ENCODE measurements around the gene CAPN10.
"Not testable (repeated sequence)": the region's sequence is repeated elsewhere in the genome, so short reads cannot be mapped to it uniquely, and the experiment has no call there.

The CAPN10 gene, protein sequence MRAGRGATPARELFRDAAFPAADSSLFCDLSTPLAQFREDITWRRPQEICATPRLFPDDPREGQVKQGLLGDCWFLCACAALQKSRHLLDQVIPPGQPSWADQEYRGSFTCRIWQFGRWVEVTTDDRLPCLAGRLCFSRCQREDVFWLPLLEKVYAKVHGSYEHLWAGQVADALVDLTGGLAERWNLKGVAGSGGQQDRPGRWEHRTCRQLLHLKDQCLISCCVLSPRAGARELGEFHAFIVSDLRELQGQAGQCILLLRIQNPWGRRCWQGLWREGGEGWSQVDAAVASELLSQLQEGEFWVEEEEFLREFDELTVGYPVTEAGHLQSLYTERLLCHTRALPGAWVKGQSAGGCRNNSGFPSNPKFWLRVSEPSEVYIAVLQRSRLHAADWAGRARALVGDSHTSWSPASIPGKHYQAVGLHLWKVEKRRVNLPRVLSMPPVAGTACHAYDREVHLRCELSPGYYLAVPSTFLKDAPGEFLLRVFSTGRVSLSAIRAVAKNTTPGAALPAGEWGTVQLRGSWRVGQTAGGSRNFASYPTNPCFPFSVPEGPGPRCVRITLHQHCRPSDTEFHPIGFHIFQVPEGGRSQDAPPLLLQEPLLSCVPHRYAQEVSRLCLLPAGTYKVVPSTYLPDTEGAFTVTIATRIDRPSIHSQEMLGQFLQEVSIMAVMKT

DNA sequence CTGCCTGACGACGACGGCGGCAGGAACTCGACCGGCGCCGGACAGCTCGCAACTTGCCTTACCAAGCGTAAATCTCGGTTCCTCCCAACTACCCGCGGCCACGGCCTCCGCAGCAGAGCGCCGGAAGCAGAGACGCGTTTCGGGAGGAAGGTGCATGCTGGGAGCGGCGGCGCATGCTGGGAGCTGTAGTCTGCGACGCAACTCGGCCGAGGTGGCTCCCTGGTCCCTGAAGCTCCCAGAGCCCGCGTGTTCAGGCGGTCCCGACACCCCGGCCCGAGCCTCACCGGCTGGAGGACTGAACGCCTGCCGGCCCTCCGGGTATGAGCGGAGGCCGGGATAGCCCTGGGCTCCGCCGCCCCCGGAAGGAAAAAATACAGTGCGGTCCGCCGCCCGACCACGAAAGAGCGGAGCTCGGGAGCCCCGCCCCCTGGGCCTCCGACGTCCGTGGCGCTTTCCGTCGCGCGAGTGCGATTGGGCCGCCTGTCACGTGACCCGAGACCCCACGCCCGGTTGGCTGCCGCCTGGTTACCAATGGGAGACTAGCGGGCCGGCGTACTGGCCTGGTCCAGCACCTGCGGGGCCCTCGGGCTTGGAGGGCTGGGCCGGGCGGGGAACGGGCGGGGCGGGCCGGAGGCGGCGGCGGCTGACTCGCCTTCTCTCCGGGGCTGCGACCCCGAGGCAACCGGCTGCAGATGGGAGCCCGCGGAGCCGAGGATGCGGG, at the start of gene CAPN10:
CAPN10 (plus strand) TSS at position 537 of the 721 bp plus-strand sequence; CDS start at position 715, 178 bp downstream.
- Mint-ChIP-seq H3K27me3 (no peaks in the 10 kb centered on the region), H3K4me1 (peaks cover 52% of the 10 kb centered on the region), H3K9me3 (peaks cover 2% of the 10 kb centered on the region), H3K4me3 (peak within 1 kb of the TSS; percentile 96), H3K27ac (peak within 1 kb of the TSS; percentile 96), H3K36me3 (peaks cover 14% of the 10 kb centered on the region)
- peak; percentile 98 for DNase-seq
- CTCF ChIA-PET = interaction anchor here (0.6 to 11.3 kb wide), 8 partner anchors 14 to 254 kb away, joined by 3 to 100 read pairs (median 8); partner anchors contain the start of genes DUSP28 and RNPEPL1

DNA sequence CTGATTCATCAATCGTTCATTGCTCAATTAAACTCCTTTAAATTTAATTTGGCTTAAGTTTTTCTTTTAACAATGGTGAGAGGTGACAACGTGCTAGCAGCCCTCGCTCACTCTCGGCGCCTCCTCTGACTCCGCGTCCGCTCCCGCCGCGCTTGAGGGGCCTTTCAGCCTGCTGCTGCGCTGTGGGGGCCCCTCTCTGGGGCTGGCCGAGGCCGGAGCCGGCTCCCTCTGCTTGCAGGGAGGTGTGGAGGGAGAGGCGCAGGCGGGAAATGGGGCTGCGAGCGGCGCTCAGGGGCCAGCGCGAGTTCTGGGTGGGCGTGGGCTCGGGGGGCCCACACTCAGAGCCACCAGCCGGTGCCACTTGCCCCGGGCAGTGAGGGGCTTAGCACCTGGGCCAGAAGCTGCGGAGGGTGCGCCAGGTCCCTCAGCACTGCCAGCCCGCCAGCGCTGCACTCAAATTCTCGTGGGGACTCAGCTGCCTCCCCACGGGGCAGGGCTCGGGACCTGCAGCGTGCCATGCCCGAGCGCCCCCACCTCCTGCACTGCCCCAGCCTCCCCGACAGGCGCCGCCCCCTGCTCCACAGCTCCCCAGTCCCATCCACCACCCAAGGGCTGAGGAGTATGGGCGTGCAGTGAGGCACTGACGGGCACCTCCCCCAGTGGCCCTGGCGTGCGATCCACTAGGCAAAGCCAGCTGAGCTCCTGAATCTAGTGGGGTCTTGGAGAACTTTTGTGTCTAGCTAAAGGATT, 48.3 kb upstream of the CAPN10 start:
- Mint-ChIP-seq H3K27ac (no peak overlapping the region), H3K4me1 (no peaks in the 10 kb centered on the region), H3K9me3 (peaks cover 8% of the 10 kb centered on the region), H3K36me3 (peaks cover 61% of the 10 kb centered on the region), H3K4me3 (no peak overlapping the region), H3K27me3 (no peaks in the 10 kb centered on the region)
- CTCF ChIA-PET = no interaction called here
- DNase-seq = no peak

DNA sequence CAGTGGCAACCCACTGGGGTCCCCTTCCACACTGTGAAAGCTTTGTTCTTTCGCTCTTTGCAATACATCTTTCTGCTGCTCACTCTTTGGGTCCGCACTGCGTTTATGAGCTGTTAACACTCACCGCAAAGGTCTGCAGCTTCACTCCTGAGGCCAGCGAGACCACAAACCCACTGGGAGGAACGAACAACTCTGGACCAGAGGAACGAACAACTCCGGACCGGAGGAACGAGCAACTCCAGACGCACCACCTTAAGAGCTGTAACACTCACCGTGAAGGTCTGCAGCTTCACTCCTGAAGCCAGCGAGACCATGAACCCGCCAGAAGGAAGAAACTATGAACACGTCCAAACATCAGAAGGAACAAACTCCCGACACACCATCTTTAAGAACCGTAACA, 47.4 kb upstream of the CAPN10 start:
- H3K9me3 Mint-ChIP-seq, H3K27ac Mint-ChIP-seq, H3K4me3 Mint-ChIP-seq, DNase-seq, H3K4me1 Mint-ChIP-seq, CTCF ChIA-PET, H3K27me3 Mint-ChIP-seq: not testable (repeated sequence)
- peaks cover 57% of the 10 kb centered on the region for H3K36me3 Mint-ChIP-seq

DNA sequence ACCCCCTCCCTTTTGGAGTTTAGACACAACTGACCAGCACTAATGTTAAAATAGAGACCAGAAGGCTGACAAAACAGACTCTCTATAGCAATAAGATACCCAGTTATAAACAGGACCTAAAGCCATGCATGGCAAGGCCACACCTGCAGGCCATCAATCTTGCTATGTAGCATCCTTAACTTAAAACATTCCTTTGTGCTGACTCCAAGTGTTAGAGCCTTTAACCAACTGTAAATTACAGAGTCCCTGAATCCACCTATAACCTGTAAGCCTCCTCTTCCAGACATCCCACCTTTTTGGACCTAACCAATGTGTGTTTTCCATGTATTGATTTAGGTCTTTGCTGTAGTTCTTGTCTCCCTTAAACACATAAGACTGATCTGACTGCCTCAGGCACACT, 46.6 kb upstream of the CAPN10 start:
- no peak overlapping the region for H3K4me3 Mint-ChIP-seq
- peaks cover 54% of the 10 kb centered on the region for H3K36me3 Mint-ChIP-seq
- no peak overlapping the region for H3K27ac Mint-ChIP-seq
- CTCF ChIA-PET = no interaction called here
- peaks cover 4% of the 10 kb centered on the region for H3K9me3 Mint-ChIP-seq
- no peak for DNase-seq
- H3K4me1 Mint-ChIP-seq = no peaks in the 10 kb centered on the region
- H3K27me3 Mint-ChIP-seq = no peaks in the 10 kb centered on the region

DNA sequence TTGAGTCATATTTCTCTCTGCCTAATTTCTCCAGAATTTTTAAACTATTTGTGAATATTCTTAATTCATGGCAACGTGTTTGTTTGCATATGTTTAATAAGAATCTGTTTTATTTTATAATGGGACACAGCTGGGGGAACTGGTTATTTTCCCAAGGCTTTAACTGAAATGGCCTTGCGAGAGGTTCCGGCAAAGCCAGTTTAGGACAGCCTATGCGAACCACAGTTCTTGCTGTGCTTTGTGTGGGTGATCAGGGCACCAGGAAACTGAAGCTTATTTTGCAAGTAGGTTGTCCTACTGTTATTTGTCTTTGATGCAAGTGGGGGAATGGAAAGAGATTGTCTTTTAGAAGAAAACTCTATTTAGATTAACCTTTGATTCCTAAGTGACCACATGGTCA, 35.2 kb upstream of the CAPN10 start:
- H3K4me3 Mint-ChIP-seq = no peak overlapping the region

DNA sequence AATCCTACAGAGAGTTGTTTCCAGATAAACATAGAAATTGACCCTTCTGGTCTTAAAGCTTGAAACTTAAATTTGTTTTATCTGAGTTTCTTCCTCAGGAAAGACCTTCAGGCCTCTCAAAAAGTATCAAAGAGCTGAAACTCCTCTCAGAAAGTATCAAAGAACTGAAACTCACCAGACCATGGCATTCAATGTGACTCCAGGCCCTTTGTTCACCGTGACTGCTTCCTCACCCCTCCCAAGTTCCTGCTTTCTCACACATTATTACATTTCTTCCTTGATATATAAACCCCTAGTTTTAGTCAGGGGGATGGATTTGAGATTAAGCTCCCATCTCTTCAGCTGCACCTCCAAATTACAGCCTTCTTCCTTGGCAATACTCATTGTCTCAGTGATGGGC, 34.7 kb upstream of the CAPN10 start:
- peaks cover 14% of the 10 kb centered on the region for H3K9me3 Mint-ChIP-seq
- CTCF ChIA-PET = interaction anchor here (1.3 to 1.4 kb wide), 2 partner anchors 13 to 38 kb away, joined by 3 to 6 read pairs; no protein-coding TSS in a partner anchor
- no peak for DNase-seq
- H3K36me3 Mint-ChIP-seq = peaks cover 48% of the 10 kb centered on the region
- H3K27me3 Mint-ChIP-seq = no peaks in the 10 kb centered on the region
- peak overlapping the region; percentile 67 for H3K27ac Mint-ChIP-seq
- peaks cover 10% of the 10 kb centered on the region for H3K4me1 Mint-ChIP-seq
- no peak overlapping the region for H3K4me3 Mint-ChIP-seq

More for the DNA sequence above, 35.2 kb upstream of the CAPN10 start:
- Mint-ChIP-seq H3K9me3 (peaks cover 14% of the 10 kb centered on the region), H3K4me1 (peaks cover 5% of the 10 kb centered on the region), H3K27me3 (no peaks in the 10 kb centered on the region), H3K27ac (no peak overlapping the region), H3K36me3 (peaks cover 45% of the 10 kb centered on the region)
- CTCF ChIA-PET = interaction anchor here (1.3 to 1.4 kb wide), 2 partner anchors 14 to 37 kb away, joined by 3 to 6 read pairs; no protein-coding TSS in a partner anchor
- no peak for DNase-seq

DNA sequence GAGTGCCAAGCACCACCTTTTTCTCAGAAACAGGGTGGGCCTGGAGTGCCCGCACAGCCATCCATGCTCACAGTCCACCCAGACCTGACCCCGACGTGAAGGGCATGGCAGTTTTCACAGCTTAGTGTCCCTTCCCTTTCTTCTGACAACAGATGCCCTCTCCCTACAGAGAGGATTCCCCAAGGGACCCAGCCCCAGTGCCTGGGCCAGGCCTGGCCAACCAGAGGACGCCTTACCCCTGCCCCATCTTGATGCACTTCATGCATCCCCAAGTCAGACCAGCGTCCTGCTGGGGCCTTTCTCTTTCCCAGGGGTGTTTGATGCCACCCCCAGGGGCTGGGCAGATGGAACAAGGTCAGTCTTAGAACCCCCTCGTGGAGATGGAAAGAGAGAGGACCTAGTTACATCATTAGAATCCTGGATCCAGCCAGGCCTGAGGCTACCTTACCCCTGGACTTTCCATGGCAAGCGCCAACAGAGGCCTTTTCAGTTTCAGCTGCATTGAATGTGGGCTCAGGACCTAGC, 32.5 kb upstream of the CAPN10 start:
- no peak overlapping the region for H3K27ac Mint-ChIP-seq
- no peaks in the 10 kb centered on the region for H3K27me3 Mint-ChIP-seq
- peaks cover 11% of the 10 kb centered on the region for H3K9me3 Mint-ChIP-seq
- peaks cover 50% of the 10 kb centered on the region for H3K36me3 Mint-ChIP-seq
- no peak overlapping the region for H3K4me3 Mint-ChIP-seq
- peaks cover 27% of the 10 kb centered on the region for H3K4me1 Mint-ChIP-seq
- CTCF ChIA-PET = interaction anchor here (1.9 kb wide), 1 partner anchor 12 kb away, joined by 7 read pairs; no protein-coding TSS in a partner anchor
- no peak for DNase-seq

DNA sequence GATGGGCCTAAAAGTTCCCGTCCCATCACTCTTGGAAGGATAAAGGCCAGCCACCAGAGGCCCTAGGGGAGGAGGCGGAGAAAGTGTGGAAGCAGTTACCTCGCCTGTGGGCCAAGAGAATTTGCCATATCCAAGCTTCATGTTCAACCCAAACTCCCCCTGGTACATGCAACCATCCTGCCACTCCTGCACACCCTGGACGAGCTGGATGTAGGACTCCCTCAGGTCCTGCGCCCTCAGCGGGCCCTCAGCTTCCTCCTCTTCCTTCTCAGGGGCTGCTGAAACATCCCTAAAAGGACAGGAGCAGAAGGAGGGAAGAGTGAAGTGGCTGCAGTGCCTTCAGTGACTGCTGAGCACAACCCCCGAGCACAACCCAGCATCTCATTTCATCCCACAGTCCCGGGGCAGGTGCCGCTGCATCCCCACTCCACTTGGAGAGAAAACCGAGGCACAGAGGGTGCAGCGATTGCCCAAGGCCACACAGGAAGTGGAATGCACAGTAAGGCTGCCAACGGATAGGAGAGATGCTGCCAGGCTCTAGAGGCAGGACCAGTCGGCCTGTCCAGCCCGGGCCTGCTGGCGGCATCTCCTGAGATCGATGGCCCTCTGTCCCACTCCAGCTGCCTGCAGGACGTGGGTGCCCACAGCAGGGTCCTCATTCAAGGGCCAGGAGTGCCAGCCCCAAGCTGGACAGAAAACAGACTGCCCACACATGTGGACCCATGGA, 31.6 kb upstream of the CAPN10 start:
- Mint-ChIP-seq H3K9me3 (peaks cover 11% of the 10 kb centered on the region), H3K36me3 (peaks cover 55% of the 10 kb centered on the region), H3K27me3 (no peaks in the 10 kb centered on the region), H3K4me1 (peaks cover 36% of the 10 kb centered on the region), H3K4me3 (no peak overlapping the region), H3K27ac (no peak overlapping the region)
- DNase-seq = no peak
- CTCF ChIA-PET = interaction anchor here (1.9 kb wide), 1 partner anchor 11 kb away, joined by 7 read pairs; no protein-coding TSS in a partner anchor

DNA sequence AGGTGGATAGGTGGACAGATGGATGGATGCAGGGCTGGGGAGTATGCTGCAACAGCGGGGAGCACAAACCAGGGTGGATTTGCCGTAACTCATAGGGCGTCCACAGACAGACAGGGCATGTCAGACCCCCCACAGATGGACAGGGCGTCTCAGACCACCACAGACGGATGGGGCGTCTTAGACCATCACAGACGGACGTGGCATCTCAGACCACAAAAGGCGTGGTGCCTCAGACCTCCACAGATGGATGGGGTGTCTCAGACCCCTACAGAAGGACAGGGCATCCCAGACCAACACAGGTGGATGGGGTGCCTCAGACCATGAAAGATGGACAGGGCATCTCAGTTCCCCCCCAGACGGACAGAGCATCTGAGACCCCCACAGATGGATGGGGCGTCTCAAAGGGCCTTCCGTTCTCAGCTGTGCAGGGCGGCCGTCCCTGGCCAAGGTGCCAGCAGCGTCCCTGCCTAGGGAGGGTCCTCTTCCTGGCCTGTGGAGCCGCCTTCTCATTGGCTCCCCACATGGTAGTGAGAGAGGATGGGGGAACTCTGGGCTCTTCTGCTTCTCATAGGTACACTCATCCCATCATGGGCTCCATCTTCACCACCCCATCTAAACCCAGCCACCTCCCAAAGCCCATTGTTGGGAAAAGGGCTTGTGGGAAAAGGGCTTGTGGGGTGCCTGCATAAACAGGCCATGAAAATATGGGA, 30.8 kb upstream of the CAPN10 start:
- no peak overlapping the region for H3K27ac Mint-ChIP-seq
- H3K4me1 Mint-ChIP-seq = peaks cover 38% of the 10 kb centered on the region
- peaks cover 51% of the 10 kb centered on the region for H3K36me3 Mint-ChIP-seq
- CTCF ChIA-PET = interaction anchor here (1.0 to 1.9 kb wide), 2 partner anchors 11 to 235 kb away, joined by 3 to 7 read pairs; no protein-coding TSS in a partner anchor
- no peak for DNase-seq
- no peak overlapping the region for H3K4me3 Mint-ChIP-seq
- H3K27me3 Mint-ChIP-seq = no peaks in the 10 kb centered on the region
- peaks cover 9% of the 10 kb centered on the region for H3K9me3 Mint-ChIP-seq

DNA sequence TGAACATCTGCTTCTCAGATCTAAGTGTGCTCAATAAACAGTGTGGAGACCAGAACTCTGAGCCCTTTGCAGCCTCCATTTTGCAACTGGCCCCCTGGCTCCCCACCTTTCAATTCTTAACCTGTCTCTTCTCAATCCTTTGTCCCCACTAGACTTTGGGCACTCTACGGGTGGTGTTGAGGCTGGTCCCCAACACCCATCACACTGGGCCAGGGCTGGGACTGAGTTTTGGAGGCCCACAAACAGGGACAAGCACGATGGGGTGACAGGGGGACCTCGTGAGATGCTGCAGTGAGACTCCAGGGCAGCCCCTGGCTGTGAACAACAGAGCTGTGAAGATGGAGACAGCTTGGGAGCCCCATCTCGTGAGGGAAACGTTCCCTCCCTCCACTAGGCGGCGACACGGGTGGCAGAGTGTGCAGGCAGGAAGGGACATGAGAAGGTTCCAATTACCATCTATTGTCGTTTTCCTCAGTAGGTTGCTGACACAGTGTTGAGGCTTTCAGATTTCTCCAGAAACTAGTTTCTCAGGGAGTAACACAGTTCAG, 29.9 kb upstream of the CAPN10 start:
- peak overlapping the region; percentile 28 for H3K27ac Mint-ChIP-seq
- CTCF ChIA-PET = interaction anchor here (1.0 to 1.4 kb wide), 4 partner anchors 10 to 235 kb away, joined by 3 to 7 read pairs (median 4); no protein-coding TSS in a partner anchor

DNA sequence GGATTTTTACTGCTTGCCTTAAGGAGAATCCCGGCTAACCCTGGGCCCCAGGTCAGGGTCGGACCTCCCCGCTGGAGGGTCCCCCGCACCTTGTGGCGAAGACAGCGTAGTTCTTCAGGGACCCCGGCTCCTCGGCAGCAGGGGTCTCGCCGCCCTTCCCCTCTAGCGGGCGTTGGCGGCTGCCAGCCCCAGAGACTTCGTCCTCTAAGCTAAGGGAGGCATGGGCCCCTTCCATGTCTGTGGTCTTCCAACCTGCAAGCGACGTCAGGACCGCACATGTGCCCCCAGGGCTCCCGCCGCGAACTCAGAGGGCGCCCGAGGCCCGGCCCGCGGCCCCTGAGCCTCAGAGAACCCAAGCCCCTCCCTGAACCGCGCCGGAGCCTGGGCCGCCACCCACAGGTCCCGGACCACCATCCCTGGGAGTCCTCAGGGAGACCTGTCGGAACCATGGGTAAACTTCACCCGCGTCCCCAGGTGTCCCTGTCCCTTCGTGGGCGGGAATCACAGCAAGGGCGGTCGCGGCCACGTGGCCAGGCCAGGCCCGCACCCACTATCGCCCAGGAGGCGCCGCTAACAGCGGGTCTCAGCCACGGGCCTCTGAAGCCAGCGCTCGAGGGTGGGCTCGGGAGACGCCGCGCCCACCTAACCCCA, 29.3 kb upstream of the CAPN10 start:
- Mint-ChIP-seq H3K4me1 (peaks cover 44% of the 10 kb centered on the region), H3K36me3 (peaks cover 42% of the 10 kb centered on the region), H3K27me3 (no peaks in the 10 kb centered on the region), H3K27ac (peak overlapping the region; percentile 28), H3K4me3 (no peak overlapping the region), H3K9me3 (no peaks in the 10 kb centered on the region)
- no peak for DNase-seq
- CTCF ChIA-PET = interaction anchor here (1.0 to 1.4 kb wide), 3 partner anchors 9 to 46 kb away, joined by 3 to 7 read pairs (median 4); no protein-coding TSS in a partner anchor

More for the DNA sequence above, 29.9 kb upstream of the CAPN10 start:
- H3K9me3 Mint-ChIP-seq = peaks cover 3% of the 10 kb centered on the region
- peaks cover 43% of the 10 kb centered on the region for H3K4me1 Mint-ChIP-seq
- no peaks in the 10 kb centered on the region for H3K27me3 Mint-ChIP-seq
- H3K4me3 Mint-ChIP-seq = no peak overlapping the region
- H3K36me3 Mint-ChIP-seq = peaks cover 45% of the 10 kb centered on the region
- peak; percentile 84 for DNase-seq
